ENCODE results near the gene SLC25A25.
"Not testable (repeated sequence)": the region's sequence is repeated elsewhere in the genome, so short reads cannot be mapped to it uniquely, and the experiment has no call there.

Gene SLC25A25

DNA sequence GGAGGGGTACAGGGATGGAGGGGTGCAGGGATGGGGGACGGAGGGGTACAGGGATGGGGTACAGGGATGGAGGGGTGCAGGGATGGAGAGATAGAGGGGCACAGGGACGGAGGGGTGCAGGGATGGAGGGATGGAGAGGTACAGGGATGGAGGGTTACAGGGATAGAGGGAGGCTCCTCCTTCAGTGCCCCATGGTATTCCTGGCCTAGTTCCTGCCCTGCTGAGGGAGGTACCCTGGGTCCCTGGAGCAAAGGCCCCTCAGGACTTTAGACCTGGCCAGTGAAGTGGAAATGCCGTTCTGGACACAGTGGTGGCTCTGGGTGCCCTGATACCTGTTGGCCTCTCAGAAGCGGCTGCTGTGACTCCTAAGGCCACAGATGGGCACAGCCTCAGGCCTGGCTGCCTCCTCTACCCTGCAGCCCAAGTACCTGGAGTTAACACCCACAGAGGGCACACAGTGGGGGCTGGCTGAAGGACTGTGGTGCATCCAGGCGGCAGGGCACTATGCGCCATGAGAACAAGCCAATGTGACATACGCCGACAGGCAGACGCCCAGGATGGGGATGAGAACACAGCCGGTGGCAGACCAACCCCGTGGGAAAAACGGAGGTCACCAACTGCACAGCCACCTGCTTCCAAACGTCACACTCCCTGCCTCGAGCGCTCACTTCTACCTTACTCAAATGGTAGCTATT lies 51.1 kb downstream of the SLC25A25 start:
- H3K4me3 ChIP-seq (ENCODE audit: low read length) = no peak overlapping the region
- no peak for DNase-seq (ENCODE audit: low read depth, low spot score)

DNA sequence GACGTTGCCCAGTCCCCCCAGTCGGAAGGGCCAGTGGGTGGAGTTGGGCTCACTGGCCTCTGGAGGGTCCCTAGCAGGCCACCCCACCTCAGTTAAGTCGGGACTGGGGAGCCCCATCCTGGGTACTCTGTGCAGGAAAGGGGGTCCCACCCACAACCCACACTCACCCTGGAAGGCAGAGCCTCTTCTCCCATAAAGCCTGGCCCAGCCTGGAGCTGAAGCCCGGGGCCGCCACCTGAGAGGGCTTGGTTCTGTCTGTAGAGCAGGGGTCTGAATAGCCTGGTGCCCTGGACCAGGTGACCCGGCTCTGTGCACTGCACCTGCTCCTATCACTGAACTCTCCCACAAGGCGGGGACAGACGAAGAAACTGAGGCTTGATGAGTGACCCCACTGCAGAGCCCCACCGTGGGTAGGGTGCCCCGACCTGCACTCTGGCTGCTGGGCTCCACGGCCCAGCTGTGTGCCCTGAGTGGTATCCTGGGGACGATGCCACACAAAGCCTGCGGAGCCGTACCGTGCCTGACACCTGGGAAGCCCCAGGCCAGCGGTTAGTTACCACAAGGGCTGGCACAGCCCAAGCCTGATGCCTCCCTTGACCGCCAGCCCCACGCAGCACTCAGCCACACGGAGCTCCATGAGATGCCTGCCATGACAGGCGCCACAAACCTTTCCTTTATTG lies 52.2 kb downstream of the SLC25A25 start:
- no peak overlapping the region for H3K4me3 ChIP-seq (ENCODE audit: low read length)
- DNase-seq (ENCODE audit: low read depth, low spot score) = no peak

DNA sequence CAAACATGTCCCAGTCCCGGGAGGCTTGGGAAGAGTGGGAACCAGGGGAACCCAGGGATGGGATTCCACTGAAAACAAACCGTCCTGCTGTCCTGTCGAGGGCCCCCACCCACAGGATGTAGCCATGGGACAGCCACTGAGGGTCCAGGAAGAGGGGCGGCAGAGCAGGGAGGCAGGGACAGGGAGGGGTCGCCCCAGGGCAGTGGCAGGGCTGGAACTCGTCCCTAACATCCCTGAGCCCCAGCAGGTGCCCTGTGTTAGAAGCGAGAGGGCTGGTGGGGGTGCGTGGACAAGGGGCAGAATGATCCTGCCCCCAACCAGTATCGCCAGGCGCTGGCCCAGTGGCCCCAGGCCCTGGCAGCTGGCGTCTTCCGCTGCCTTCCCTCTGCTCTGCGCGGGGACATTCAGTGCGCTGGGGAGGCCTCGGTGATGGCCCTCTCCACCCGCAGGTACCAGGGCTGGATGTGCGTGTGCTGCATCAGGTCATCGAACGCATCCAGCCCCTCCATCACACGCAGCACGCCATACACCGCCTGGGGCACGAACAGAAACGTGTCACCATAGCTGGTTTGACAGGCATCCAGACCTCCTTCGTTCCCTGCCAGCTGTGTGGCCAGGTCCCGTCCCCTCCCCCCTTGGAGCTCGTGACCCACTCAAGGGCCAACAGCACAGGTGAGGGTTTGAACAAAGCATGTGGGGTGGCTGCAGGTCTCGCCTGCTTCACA lies 52.9 kb downstream of the SLC25A25 start:
- H3K4me3 ChIP-seq (ENCODE audit: low read length) = no peak overlapping the region
- no peak for DNase-seq (ENCODE audit: low read depth, low spot score)

DNA sequence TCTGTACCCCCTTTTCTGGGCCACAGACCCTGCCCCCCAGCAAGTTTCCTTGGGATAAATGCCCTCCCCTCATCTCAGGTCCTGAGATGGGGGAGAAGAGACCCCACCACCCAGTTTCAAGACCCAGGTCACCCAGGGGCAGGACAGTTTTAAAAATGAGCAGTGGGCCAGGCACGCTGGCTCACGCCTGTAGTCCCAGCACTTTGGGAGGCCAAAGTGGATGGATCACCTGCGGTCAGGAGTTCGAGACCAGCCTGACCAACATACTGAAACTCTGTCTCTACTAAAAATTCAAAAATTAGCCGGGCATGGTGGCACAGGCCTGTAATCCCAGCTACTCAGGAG lies 53.4 kb downstream of the SLC25A25 start:
- no peak for DNase-seq (ENCODE audit: low read depth, low spot score)
- H3K4me3 ChIP-seq (ENCODE audit: low read length) = no peak overlapping the region

DNA sequence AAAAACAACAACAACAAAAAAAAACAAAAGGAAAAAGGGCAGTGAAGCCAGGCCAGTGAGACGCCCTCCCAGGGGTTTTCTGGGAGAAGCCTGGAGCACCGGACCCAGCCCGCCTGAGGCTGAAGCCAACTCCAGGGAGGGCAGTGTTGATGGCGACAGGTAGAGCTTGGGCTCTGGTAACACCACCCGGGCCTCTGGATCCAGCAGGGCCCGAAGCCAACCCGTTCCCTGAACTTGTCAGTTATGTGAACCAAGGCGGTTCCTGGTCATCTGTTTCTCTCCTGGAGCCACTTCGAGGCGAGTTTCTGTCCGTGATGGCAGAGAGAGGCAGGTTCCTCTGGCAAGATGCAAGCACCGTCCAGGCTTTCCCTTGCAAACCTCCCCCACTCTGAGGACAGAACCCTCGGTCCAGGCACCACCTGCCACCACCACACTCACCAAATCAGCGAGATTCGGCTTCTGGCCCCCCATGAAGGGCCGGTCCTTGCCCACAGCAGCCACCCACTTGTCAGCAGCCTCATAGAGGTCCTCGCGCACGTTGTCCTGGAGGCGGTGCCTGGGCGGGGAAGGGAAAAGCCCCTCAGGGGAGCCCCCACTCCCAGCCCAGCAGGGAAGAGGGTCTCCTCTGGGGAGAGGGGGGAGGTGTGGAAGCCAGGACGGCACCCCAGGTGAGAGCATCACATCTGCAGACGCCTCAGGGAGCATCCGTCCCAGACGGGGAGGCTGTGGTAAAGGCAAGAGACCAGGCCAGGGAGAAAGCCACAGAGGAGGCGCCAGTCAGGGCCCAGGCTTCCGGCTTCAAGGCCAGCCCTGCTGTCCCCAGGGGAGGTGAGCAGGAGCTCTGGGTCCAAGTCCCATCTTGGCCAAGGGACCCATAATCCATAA lies 54.1 kb downstream of the SLC25A25 start:
- no peak for DNase-seq (ENCODE audit: low read depth, low spot score)

DNA sequence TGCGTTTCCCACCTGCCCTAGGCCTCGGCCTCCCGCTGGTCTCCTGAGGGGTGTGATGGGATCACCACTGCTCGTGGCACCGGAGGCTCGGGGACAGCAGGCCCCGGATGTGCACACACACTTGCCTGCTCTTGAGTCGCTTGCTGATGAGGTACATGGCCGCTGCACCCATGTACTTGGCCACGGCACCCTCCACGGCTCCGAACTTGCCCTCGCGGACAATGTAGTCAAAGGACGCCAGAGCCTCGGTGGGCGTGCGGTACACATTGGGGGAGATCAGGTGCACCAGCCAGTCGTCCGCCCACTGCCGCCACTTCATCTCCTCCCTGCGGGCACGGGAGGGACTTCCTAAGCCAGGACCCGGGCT lies 54.8 kb downstream of the SLC25A25 start:
- no peak overlapping the region for H3K4me3 ChIP-seq (ENCODE audit: low read length)
- DNase-seq (ENCODE audit: low read depth, low spot score) = no peak

More for the DNA sequence above, 54.1 kb downstream of the SLC25A25 start:
- H3K4me3 ChIP-seq (ENCODE audit: low read length) = no peak overlapping the region

DNA sequence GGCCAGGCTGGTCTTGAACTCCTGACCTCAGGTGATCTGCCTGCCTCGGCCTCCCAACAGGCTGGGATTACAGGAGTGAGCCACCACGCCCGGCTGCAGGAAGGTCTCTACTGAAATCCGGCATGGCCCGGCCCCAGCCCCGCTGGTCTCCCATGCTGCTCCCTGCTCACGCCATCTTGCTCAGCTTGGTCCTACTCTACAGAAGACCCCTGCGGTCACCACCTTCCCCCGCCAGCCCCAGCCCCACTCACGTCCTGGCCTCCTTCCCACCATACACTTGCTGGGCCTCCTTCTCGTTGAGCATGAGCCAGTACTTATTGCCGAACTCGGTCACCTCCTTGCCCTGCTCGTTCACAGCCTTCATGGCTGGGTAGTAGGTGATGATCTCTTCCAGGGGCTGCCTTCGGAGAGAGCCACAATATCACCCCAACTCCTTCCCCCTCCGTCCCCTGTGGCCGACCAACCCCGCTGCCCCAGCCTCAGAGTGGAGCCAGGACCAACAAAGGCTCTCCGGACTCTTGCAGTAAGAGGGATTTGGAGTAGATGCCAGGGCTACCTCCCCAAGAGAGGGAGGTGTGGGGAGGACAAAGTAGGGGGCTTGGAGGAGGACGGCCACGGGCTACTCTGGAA lies 55.5 kb downstream of the SLC25A25 start:
- DNase-seq (ENCODE audit: low read depth, low spot score) = no peak
- no peak overlapping the region for H3K4me3 ChIP-seq (ENCODE audit: low read length)

DNA sequence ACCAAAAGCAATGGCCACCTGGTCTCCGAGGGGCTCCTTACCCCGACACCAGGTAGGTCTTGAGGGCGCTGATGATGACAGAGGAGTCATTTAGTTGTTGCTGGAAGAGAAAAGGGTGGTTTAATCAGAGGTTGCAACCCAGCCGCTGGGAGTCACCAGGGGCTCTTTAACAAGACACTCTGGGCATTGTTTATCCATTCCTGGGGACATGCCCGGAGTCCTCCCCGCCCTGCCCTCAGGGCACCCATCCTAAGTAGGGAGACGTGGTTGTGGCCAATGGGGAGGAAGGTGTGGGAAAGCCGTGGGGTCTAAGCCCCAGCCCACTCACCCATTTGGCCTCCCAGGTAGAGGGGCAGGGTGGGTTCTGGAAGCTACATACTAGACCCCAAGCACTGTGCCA lies 56.4 kb downstream of the SLC25A25 start:
- no peak overlapping the region for H3K4me3 ChIP-seq (ENCODE audit: low read length)
- no peak for DNase-seq (ENCODE audit: low read depth, low spot score)

DNA sequence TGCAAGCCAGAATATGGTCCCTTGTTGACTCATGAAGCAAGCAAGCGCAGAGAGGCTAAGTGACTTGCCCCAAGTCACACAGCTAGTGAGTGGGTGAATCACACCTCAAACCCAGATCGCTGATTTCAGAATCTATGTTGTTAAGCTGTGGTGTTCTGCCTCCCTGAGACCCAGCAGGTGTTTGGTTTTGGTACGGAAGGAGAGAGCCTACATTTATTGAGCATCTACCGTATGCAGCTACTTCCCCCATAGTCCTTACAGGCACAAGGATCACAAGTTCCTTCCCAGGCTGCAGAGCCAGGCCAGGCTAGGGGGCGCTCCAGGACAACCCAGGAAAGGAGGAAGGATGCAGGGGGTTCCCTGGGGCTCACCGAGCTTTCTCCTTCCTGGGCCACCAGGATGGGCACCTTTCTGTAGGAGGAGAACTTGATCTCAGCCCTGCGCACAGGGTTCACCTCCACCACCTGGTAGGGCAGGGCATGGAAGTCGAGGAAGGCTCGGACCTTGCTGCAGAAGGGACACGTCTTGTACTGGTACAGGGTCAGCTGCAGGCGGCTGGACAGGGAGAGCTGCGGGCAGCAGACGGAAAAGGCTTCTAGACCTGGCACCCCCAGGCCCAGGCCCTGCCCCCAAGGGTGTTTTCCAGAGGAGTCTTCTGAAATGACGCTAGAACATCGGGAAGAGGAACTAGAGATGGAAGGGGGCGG lies 57.0 kb downstream of the SLC25A25 start:
- H3K4me3 ChIP-seq (ENCODE audit: low read length) = no peak overlapping the region
- DNase-seq (ENCODE audit: low read depth, low spot score) = no peak

DNA sequence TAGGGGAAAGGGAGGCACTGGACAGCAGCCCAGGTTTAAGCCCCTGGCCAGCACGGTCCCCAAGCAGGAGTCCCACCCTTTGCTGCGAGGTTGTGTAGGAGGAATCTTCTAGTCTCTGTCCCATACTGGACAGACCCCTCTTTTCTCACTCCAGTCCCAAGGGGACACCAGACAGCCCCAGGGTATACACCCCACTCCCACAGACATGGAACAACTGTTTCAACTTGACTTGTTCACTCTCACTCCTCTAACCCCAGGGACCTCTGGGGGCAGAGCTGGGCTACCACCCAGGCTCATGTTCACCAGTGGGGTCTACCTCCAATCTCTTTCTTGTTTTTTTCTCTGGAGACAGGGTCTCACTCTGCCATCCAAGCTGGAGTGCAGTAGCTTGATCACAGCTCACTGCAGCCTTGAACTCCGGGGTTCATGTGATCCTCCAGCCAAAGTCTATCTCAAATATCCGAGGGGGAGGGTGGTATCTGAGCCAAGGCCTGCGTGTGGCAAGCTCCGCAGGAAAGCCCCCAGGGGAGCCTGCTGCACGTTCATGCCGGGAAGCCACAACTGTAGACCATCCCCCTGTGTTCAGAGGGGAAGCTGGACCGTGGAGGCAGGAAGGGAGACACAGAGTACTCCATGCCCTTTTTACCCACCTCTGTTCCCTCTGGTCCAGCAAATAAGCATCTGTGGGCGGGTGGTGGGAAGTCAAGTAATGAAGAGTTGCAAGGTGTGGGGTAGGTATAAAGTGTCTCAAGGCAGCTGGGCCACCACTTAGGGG lies 57.7 kb downstream of the SLC25A25 start:
- peak overlapping the region; percentile 91 for H3K4me3 ChIP-seq (ENCODE audit: low read length)
- no peak for DNase-seq (ENCODE audit: low read depth, low spot score)

DNA sequence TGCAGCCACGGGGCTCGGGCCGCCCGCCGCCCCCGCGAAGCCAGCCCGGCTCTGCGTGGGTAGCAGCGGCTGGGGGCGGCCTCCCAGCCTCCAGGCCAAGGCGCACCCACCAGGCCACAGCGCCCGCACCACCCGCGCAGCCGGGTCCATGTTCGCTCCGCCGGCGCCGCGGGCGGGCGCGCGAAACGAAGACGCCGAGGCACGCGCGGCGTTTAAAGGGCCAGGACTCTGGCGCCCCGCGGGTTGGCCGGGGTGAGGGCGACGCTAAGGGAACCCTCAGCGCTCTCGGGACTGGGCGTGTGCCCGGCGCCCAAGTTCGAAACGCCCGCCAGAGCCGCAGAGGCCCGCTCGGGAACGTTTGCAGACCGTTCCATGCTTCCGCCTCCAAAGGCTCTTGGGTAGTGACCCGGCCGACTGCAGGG lies 59.5 kb downstream of the SLC25A25 start, which contains the start of gene PTGES2:
Gene PTGES2 (minus strand): TSS at position 162 of the 422 bp plus-strand sequence. CDS start 12 bp downstream, at position 150.
- H3K4me3 ChIP-seq (ENCODE audit: low read length) = peak within 1 kb of the TSS; percentile 91
- peak; percentile 61 for DNase-seq (ENCODE audit: low read depth, low spot score)

DNA sequence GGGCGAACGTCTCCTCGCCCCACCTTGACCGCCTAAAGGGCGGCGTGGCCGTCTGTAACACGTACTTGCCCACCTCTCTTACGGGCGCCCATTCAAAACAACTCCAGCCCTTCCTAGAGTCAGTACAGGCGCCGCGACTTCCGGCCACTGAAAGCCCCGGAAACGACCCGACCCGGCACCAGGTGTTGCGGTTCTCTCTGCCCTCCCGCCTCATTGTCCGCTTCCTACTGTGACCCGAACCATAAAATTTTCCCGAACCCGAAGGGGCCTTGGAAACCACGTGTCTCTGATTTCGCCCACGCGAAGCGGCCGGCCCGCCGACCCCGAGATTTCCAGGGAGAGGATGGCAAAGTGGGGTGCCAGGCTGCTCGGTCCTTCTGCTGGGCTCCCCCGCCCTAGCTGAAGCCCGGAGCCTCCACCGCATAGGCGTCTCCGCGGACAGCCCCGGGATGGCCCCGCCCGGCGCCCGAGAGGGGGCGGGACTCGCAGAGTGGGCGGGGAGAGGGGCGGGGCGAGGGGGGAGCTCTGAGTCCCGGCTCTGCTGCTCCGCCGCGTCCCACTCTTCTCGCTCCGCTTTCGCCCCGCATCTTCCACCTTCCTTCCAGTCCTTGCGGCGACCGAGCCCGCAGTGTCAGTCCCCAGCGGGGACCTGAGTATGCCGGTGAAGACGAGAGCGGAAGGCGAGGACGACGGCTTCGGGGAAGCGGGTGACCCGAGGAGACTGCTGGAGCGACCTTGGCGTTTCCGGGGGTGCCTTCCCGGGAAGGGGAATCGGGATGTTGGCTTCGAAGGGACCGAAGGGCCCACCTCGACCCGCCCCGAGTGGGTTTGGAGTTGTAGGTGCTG lies 60.2 kb downstream of the SLC25A25 start:
- peak overlapping the region; percentile 91 for H3K4me3 ChIP-seq (ENCODE audit: low read length)
- DNase-seq (ENCODE audit: low read depth, low spot score) = peak; percentile 93

DNA sequence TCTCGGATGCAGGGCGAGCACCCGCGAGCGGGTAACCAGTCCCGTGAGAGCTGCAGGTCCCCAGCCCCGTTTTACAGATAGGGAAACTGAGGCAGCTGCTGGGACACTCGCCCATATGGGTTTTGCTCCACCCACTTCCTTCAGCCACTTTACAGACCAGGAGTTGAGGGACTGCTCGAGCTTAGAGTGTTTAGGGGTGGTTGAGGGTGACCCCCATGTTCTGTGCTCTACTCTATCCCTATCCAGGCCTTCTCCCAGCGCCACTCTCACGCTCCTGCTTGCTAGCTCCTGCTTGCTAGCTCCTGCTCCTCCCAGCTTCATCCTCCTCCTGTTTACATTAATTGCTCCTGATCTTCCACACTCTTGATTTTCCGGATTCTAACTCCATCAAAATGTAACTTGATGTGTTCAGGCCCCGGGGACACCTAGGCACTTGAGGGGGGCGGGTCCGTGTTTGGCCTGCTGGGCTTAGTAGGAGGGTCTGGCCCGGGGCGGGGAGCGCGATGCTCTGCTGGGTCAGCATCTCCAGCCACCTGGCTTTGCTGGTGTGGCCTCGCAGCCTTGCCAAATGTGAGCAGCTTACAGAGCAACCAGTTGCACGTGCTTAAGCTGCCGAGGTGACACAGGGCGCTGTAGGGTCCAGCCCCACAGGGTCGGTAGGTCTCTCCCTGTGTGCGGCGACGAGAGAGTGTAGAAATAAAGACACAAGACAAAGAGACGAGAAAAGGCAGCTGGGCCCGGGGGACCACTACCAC lies 61.0 kb downstream of the SLC25A25 start:
- H3K4me3 ChIP-seq (ENCODE audit: low read length) = peak overlapping the region; percentile 91
- no peak for DNase-seq (ENCODE audit: low read depth, low spot score)

DNA sequence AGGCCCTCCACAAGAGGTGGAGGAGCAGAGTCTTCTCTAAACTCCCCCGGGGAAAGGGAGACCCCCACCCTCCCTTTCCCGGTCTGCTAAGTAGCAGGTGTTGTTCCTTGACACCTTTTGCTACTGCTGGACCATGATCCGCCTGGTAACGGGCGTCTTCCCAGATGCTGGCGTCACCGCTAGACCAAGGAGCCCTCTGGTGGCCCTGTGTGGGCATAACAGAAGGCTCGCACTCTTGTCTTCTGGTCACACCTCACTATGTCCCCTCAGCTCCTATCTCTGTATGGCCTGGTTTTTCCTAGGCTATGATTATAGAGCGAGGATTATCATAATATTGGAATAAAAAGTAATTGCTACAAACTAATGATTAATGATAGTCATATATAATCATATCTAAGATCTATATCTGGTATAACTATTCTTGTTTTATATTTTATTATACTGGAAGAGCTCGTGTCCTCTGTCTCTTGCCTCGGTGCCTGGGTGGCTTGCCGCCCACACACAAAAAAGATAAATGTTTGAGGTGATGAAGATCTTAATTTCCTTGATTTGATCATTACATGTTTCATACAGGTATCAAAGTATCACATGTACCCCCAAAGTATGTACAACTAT lies 62.1 kb downstream of the SLC25A25 start:
- H3K4me3 ChIP-seq (ENCODE audit: low read length); DNase-seq (ENCODE audit: low read depth, low spot score): not testable (repeated sequence)

DNA sequence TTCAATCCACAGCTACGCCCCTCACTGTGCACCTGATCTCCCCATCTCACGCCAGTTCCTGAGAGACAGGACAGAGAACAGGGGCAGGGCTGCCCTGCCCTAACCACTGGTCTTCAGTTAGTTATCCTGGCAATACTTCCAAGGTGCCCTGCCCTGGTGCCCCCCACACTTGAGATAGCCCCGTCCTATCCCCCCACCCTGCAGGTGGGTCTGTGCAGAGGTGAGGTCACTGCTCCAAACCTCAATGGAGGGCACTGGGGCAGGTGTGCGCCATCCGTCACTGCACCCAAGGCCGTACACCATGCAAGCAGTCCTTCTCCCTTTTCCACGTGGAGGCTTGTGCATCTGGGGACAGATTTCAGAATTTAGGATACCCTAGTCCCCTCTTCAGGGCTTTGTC lies 62.6 kb downstream of the SLC25A25 start:
- not testable (repeated sequence) for DNase-seq (ENCODE audit: low read depth, low spot score); H3K4me3 ChIP-seq (ENCODE audit: low read length)

DNA sequence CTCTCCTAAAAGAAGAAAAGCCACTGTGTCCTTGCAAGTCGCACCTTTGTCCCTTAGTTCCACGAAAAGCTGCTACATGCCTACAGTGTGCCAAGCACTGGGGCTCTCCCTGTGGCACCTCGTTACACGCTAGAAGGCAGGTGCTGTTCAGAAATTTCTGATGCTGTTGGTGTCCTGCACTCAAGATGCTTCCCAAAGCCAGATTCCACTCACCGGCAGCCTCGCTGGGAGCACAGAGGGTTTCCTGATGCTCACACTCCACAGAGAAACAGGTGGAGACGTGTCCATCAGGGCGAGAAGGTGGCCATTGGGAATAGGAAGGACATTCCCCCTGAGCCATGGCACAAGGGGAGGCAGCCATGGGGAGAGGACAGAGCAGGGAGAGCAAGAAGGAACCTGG lies 63.3 kb downstream of the SLC25A25 start:
- not testable (repeated sequence) for DNase-seq (ENCODE audit: low read depth, low spot score); H3K4me3 ChIP-seq (ENCODE audit: low read length)

Measured in Jurkat, Clone E6-1 (cell line).